Brain microvascular endothelial cell (primary cell): ENCODE results near the gene ZNF423.

Source experiments
- DNase-seq: peaks from one replicate; pipeline ENCODE4 v3.0.0-alpha.2; 2020
- H3K27ac ChIP-seq: fragments of 250-450 bp; sonication (Bioruptor Pico); 2 replicates; pipeline ENCODE4 v1.5.1; 2020; ENCODE audit warnings: mild to moderate bottlenecking, moderate library complexity
- H3K27me3 ChIP-seq: fragments of 250-450 bp; sonication (Bioruptor Pico); replicated peaks from 2 replicates; pipeline ENCODE4 v1.5.1; 2020; ENCODE audit warnings: mild to moderate bottlenecking
- H3K36me3 ChIP-seq: fragments of 250-450 bp; sonication (Bioruptor Pico); replicated peaks from 2 replicates; pipeline ENCODE4 v1.5.1; 2020; ENCODE audit warnings: mild to moderate bottlenecking
- H3K4me3 ChIP-seq: 2 replicates; pipeline ENCODE4 v1.5.1; 2011; ENCODE audit warnings: low read depth, mild to moderate bottlenecking, control low read depth, low read length, moderate library complexity
- in situ Hi-C: cut with HindIII; loops from 2 replicates; pipeline ENCODE4 v1.10.0; 2017; ENCODE audit warnings: low sequenced_read_pairs, low pct_ligation_motif_present
- TF ChIP-seq, protein P1 (sequence below): IDR thresholded peaks from 2 replicates; pipeline ENCODE4 v1.5.1; 2011; ENCODE audit warnings: low read depth, mild to moderate bottlenecking, moderate library complexity, low read length, control low read depth, inconsistent platforms; ENCODE audit errors: missing control alignments

Gene ZNF423

DNA sequence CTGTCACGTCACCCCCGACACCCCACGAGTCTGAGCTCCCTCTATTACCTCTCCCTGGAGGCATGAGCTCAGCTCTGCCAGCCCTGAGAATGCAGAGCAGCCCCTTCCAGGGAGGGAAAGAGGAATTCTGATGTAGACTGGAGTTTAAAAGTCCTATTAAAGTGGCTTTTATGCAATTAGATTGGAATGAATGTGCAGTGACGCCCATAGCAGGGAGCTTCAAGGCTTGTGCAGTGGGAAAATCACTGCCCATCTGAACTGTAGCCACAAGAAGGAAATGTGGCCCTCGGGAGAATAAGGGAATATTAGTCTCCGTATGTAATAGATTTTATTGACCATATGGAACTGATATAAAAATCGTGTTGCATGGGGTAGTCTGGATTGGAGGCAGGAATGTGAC lies 66.9 kb downstream of the ZNF423 start:
- DNase-seq = no peak
- TF ChIP-seq, protein P1, sequence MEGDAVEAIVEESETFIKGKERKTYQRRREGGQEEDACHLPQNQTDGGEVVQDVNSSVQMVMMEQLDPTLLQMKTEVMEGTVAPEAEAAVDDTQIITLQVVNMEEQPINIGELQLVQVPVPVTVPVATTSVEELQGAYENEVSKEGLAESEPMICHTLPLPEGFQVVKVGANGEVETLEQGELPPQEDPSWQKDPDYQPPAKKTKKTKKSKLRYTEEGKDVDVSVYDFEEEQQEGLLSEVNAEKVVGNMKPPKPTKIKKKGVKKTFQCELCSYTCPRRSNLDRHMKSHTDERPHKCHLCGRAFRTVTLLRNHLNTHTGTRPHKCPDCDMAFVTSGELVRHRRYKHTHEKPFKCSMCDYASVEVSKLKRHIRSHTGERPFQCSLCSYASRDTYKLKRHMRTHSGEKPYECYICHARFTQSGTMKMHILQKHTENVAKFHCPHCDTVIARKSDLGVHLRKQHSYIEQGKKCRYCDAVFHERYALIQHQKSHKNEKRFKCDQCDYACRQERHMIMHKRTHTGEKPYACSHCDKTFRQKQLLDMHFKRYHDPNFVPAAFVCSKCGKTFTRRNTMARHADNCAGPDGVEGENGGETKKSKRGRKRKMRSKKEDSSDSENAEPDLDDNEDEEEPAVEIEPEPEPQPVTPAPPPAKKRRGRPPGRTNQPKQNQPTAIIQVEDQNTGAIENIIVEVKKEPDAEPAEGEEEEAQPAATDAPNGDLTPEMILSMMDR = no peak
- Histone ChIP-seq H3K27me3 (no peaks in the 10 kb centered on the region), H3K36me3 (no peaks in the 10 kb centered on the region), H3K4me3 (no peak overlapping the region), H3K27ac (no peak overlapping the region)
- in situ Hi-C loops = no loop called here

DNA sequence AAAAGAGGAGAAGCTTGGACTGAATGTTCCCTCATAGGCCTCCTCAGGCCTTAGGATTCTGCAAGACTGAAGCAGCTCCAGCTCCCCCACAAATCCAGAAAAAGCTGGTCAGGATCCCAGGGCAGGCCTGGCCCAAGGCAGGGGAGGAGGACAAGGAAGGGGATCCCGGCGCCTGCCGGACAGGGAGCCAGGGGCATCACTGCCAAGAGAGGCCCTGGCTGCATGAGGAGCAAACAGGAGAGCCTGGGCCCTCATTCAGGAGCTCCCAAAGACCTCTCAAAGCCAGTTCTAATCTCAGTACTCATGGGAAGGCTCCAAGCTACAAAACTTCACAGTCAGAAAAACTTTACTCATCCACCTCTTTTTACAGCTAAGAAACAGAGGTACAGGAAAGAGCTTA lies 67.3 kb downstream of the ZNF423 start:
- no peaks in the 10 kb centered on the region for H3K36me3 ChIP-seq
- H3K4me3 ChIP-seq = no peak overlapping the region
- no peak for DNase-seq
- no peaks in the 10 kb centered on the region for H3K27me3 ChIP-seq
- no peak overlapping the region for H3K27ac ChIP-seq
- TF ChIP-seq, protein P1 = no peak
- in situ Hi-C loops = no loop called here

DNA sequence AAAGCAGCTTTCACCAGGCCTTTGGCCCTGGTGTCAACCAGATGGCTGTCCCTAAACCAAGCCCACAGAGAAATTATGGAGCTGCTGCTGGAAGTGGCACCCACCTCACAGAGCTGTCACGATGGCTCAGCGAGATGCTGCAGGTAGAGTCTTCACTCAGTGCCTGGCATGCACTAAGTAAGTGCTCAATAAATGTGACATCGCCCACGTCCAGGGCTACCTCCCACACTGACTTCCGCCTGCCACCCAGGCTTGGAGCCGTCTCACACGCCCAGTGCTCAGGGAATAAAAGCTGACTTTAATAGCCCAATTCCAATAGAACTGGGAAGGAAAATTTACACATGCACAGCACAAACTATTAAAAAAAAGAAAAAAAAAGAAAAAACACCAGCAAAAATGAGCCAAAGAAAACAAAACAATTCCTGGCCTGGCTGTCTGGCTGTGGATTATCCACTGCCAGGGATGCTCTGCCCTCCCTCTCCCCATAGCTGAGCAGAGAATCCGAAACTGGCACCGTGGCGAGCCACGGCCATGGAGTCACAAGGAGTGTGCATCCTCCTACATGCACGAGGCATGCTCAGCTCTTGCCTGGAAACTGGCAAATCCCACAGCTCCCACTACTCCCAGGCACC lies 68.9 kb downstream of the ZNF423 start:
- TF ChIP-seq, protein P1 = no peak
- Histone ChIP-seq H3K36me3 (no peaks in the 10 kb centered on the region), H3K27ac (no peak overlapping the region), H3K27me3 (no peaks in the 10 kb centered on the region), H3K4me3 (no peak overlapping the region)
- no peak for DNase-seq
- in situ Hi-C loops = no loop called here

DNA sequence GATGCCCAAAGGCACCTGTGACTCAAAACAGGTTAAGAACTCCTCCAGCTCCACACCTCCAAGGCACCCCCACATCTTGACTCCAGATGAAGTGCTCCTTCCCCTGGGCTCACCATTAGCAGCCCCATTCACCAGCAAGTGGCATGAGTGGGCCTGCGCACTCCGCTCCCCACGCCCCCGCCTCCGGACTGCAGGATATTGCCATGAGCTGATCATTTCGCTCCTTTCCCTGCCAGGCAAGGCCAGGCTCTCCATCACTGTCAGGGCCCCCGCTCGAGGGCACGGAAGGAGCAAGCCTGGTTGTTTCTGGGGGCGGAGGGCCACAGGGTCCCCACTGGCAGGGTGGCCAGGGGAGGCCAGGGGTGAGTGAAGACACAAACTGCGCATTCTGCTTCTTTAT lies 69.9 kb downstream of the ZNF423 start:
- H3K36me3 ChIP-seq = no peaks in the 10 kb centered on the region
- no peak for DNase-seq
- no peak overlapping the region for H3K4me3 ChIP-seq
- no peak overlapping the region for H3K27ac ChIP-seq
- no peaks in the 10 kb centered on the region for H3K27me3 ChIP-seq
- TF ChIP-seq, protein P1 = no peak
- in situ Hi-C loops = no loop called here

DNA sequence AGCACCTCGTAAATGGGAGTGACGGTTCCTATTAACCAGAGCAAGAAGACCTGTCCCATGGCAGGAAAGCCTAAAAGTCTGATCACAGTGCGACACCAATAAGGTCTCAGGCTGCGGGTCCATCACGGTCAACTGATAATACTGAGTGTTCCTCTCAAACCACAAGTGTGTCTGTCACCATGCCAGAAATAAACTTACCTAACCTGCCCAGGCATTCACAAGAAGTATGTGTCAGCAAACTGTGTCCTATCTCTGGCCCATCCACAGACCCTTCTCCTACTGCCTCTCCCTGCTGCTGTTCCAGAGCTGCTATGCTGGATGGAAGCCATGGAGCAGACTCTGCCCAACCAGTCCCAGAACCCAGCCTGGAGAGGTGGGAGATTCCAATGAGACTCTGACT lies 73.5 kb downstream of the ZNF423 start:
- Histone ChIP-seq H3K27ac (no peak overlapping the region), H3K4me3 (no peak overlapping the region), H3K36me3 (no peaks in the 10 kb centered on the region), H3K27me3 (no peaks in the 10 kb centered on the region)
- DNase-seq = no peak
- TF ChIP-seq, protein P1 = no peak
- in situ Hi-C loops = no loop called here

DNA sequence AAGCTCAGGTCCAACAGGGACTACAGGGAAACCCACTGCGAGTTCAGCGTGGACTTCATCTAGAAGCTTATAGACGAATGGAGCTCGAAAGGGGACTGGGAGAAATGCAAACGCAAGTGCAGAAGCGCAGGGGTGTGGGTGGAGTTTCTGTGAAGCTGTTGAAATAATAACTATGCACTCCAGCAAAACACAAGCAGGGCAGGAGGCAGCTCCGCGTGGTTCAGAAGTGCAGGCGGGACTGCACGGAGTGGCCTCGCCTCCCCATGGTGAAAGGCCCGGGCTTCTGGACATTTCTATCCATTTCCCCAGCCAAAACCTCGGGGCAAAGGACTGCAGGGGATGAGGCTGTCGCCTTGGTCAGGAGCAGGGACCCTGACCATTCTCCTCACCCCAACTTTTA lies 74.5 kb downstream of the ZNF423 start:
- Histone ChIP-seq H3K4me3 (no peak overlapping the region), H3K27ac (no peak overlapping the region), H3K36me3 (no peaks in the 10 kb centered on the region), H3K27me3 (no peaks in the 10 kb centered on the region)
- DNase-seq = no peak
- in situ Hi-C loops = no loop called here
- TF ChIP-seq, protein P1 = no peak
